GM21619 (cell line): ENCODE measurements around the gene RAB40C.

ENCODE experiments used
- ATAC-seq: cut with Tn5 transposase; IDR thresholded peaks from one replicate; pipeline ENCODE4 v1.9.1; 2021; ENCODE audit not compliant: unreplicated experiment

RAB40C gene

GRCh38 chr16:678209-678857, 88.5 kb downstream of the RAB40C start:
- no peak for ATAC-seq
